ENCODE measurements around the gene FITM2. TPM values are rescaled to one million over a fixed set of nuclear protein-coding genes. Genes with fewer than 3 reads are reported as not detected.
A peak's percentile ranks its signal among the peaks of the same experiment; 100 is the strongest.

The FITM2 gene
- total and polyA plus RNA-seq, 2 experiments from 2014 or later, result 4.6 to 6.7 TPM

DNA sequence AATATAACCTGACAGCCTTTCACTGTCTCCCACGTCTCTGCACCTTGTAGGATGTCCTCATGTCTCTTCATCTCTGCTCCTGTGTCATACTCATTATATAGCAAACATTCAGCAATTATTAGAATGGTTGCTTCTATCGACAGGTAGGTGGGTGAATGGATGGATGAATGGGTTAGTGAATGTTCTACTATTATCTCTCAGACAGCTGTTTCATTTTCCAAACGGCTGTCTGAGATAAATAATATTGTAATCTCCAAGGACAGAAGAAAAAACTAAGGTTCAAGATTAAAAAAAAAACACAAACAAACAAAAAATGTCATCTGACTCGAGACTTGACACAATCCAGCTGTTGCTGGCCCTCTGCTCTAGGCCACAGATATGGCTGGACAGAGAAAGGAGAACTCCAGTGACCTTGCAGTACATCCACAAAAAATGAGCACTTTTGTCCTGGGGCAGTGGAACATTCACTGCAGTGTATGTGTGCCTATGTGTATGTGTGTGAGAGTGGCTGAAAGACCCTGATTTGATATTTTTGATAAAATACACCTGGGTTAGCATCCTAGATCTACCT lies 46.6 kb upstream of the FITM2 start:
- H3K79me2 ChIP-seq, result peaks cover 62% of the 10 kb centered on the region
- no peak overlapping the region for H2AFZ ChIP-seq
- TF ChIP-seq EZH2phosphoT487 (IDR thresholded peaks at IDR 0.05; ENCODE audit: low read depth, severe bottlenecking, unreplicated experiment) (no peak), EZH2 (IDR thresholded peaks at IDR 0.05; ENCODE audit: borderline replicate concordance) (no peak)
- TF ChIP-seq, protein P1, sequence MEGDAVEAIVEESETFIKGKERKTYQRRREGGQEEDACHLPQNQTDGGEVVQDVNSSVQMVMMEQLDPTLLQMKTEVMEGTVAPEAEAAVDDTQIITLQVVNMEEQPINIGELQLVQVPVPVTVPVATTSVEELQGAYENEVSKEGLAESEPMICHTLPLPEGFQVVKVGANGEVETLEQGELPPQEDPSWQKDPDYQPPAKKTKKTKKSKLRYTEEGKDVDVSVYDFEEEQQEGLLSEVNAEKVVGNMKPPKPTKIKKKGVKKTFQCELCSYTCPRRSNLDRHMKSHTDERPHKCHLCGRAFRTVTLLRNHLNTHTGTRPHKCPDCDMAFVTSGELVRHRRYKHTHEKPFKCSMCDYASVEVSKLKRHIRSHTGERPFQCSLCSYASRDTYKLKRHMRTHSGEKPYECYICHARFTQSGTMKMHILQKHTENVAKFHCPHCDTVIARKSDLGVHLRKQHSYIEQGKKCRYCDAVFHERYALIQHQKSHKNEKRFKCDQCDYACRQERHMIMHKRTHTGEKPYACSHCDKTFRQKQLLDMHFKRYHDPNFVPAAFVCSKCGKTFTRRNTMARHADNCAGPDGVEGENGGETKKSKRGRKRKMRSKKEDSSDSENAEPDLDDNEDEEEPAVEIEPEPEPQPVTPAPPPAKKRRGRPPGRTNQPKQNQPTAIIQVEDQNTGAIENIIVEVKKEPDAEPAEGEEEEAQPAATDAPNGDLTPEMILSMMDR (IDR thresholded peaks at IDR 0.05; ENCODE audit: poor library complexity), result no peak
- H3K36me3 ChIP-seq (replicated peaks; ENCODE audit: insufficient read depth, low read depth), result no peaks in the 10 kb centered on the region
- H3K9me3 ChIP-seq (ENCODE audit: low read depth), result no peaks in the 10 kb centered on the region
- H3K9me2 ChIP-seq (replicated peaks; ENCODE audit: insufficient read depth), result no peaks in the 10 kb centered on the region
- peaks cover 9% of the 10 kb centered on the region for H3K4me1 ChIP-seq (ENCODE audit: insufficient read depth)
- no peaks in the 10 kb centered on the region for H3K27me3 ChIP-seq
- peak overlapping the region; percentile 94 for H3K27ac ChIP-seq
- H3K4me3 ChIP-seq, result no peak overlapping the region
- 45% methylated on average over 4 of the region's 4 CpGs for WGBS (ENCODE audit: low lambda C conversion rate, missing lambda C conversion rate)
- no peak for DNase-seq (ENCODE audit: low spot score)
- peaks cover 14% of the 10 kb centered on the region for H4K20me1 ChIP-seq (ENCODE audit: insufficient read depth, poor library complexity, severe bottlenecking)
- H3K4me2 ChIP-seq, result peak overlapping the region; percentile 75

DNA sequence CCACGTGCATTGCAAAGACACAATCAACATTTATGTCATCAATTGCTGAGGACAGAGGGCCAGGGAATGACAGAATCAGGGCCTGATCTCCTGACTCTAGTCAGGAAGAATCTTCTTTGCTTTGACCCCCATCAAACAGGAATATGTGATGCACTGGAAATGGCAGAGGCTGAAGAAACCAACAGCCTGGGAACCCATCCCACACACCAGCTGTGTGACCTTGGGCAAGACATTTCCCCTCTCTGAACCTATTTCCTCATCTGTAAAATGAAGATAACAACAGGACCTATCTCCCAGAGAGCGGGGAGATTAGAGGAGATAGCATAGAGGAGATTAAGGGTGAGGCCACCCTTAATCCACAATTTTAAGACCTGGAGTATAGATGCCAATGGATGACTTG lies 46.0 kb upstream of the FITM2 start:
- H3K4me3 ChIP-seq, result peak overlapping the region; percentile 34
- TF ChIP-seq EZH2phosphoT487 (IDR thresholded peaks at IDR 0.05; ENCODE audit: low read depth, severe bottlenecking, unreplicated experiment) (no peak), EZH2 (IDR thresholded peaks at IDR 0.05; ENCODE audit: borderline replicate concordance) (no peak)
- TF ChIP-seq, protein P1 (IDR thresholded peaks at IDR 0.05; ENCODE audit: poor library complexity), result no peak
- peaks cover 60% of the 10 kb centered on the region for H3K79me2 ChIP-seq
- no peak overlapping the region for H2AFZ ChIP-seq
- H3K4me1 ChIP-seq (ENCODE audit: insufficient read depth), result peaks cover 13% of the 10 kb centered on the region
- H3K27ac ChIP-seq, result peak overlapping the region; percentile 94
- H4K20me1 ChIP-seq (ENCODE audit: insufficient read depth, poor library complexity, severe bottlenecking), result peaks cover 14% of the 10 kb centered on the region
- H3K36me3 ChIP-seq (replicated peaks; ENCODE audit: insufficient read depth, low read depth), result no peaks in the 10 kb centered on the region
- H3K27me3 ChIP-seq, result no peaks in the 10 kb centered on the region
- 47% methylated on average over 2 of the region's 2 CpGs for WGBS (ENCODE audit: low lambda C conversion rate, missing lambda C conversion rate)
- no peak for DNase-seq (ENCODE audit: low spot score)
- peak overlapping the region; percentile 75 for H3K4me2 ChIP-seq
- H3K9me3 ChIP-seq (ENCODE audit: low read depth), result no peaks in the 10 kb centered on the region
- H3K9me2 ChIP-seq (replicated peaks; ENCODE audit: insufficient read depth), result no peaks in the 10 kb centered on the region

DNA sequence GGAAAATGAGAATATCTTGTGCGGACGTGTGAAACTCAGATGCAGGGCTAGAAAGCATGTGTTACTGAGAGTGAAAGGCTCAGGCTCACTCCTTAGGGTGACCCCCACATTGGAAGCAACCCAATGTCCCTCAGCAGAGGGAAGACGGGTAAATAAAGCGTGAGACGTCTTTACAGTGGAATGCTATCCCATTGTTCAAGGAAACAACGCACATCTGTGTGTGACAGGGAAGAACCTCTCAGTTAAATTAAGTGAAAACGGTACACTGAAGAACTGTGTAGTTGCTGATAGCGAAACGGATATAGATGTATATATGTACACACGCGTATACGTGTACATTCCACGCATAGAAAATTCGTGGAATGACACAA lies 45.3 kb upstream of the FITM2 start:
- Histone ChIP-seq H3K36me3 (replicated peaks; ENCODE audit: insufficient read depth, low read depth) (no peaks in the 10 kb centered on the region), H3K4me2 (peak overlapping the region; percentile 75), H3K4me3 (peak overlapping the region; percentile 34), H3K9me3 (ENCODE audit: low read depth) (no peaks in the 10 kb centered on the region), H3K27ac (peak overlapping the region; percentile 94), H3K79me2 (peaks cover 54% of the 10 kb centered on the region), H3K27me3 (no peaks in the 10 kb centered on the region), H3K4me1 (ENCODE audit: insufficient read depth) (peaks cover 13% of the 10 kb centered on the region), H4K20me1 (ENCODE audit: insufficient read depth, poor library complexity, severe bottlenecking) (peaks cover 14% of the 10 kb centered on the region), H2AFZ (no peak overlapping the region), H3K9me2 (replicated peaks; ENCODE audit: insufficient read depth) (no peaks in the 10 kb centered on the region)
- TF ChIP-seq, protein P1 (IDR thresholded peaks at IDR 0.05; ENCODE audit: poor library complexity), result no peak
- WGBS (ENCODE audit: low lambda C conversion rate, missing lambda C conversion rate), result 60% methylated on average over 14 of the region's 14 CpGs
- DNase-seq (ENCODE audit: low spot score), result no peak

Data from hepatocyte (in vitro differentiated cells).